Coronary artery (tissue), 2 donors: ENCODE measurements around the gene RXYLT1.
A peak's percentile ranks its signal among the peaks of the same experiment; 100 is the strongest.

ENCODE experiments used
- DNase-seq: peaks from one replicate; pipeline ENCODE4 v3.0.0-alpha.2; 2017; ENCODE audit warnings: low spot score
- H3K27ac ChIP-seq, 2 donors: fragments of 200-600 bp; sonication (generic); one replicate each; pipeline ENCODE4 v1.5.1; 2016 to 2019
- H3K4me3 ChIP-seq: fragments of 200-600 bp; sonication (generic); 2 replicates; pipeline ENCODE4 v1.5.1; 2016; ENCODE audit warnings: mild to moderate bottlenecking, moderate library complexity
- TF ChIP-seq, protein P1 (sequence below): fragments of 200-600 bp; sonication (generic); IDR thresholded peaks from one replicate; pipeline ENCODE4 v1.5.1; 2019; ENCODE audit warnings: antibody characterized with exemption

Gene RXYLT1

DNA sequence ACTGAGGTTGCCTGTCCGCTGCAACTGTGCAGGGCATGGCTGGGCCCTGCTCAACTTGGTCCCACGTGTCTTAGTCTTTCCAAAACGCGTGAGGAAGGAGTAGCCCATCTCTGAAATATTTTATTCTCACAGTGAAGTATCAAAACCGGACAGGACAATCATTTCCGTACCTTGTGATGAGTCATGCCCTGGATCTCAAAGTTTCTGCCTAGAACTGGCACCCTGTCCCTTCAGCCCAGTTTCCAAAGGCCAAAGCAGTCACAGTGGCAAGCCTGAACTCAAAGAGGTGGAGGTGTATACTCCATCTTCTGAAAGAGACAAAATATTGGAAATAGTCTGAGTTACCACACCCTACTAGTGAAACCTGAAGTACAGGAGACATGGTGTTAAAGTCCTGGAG, 36.3 kb downstream of the RXYLT1 start:
- no peak for DNase-seq
- Histone ChIP-seq H3K4me3 (no peak overlapping the region), H3K27ac (no peak overlapping the region)
- TF ChIP-seq, protein P1, sequence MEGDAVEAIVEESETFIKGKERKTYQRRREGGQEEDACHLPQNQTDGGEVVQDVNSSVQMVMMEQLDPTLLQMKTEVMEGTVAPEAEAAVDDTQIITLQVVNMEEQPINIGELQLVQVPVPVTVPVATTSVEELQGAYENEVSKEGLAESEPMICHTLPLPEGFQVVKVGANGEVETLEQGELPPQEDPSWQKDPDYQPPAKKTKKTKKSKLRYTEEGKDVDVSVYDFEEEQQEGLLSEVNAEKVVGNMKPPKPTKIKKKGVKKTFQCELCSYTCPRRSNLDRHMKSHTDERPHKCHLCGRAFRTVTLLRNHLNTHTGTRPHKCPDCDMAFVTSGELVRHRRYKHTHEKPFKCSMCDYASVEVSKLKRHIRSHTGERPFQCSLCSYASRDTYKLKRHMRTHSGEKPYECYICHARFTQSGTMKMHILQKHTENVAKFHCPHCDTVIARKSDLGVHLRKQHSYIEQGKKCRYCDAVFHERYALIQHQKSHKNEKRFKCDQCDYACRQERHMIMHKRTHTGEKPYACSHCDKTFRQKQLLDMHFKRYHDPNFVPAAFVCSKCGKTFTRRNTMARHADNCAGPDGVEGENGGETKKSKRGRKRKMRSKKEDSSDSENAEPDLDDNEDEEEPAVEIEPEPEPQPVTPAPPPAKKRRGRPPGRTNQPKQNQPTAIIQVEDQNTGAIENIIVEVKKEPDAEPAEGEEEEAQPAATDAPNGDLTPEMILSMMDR = no peak

GRCh38 chr12:63820427-63820826, 40.7 kb downstream of the RXYLT1 start:
- TF ChIP-seq, protein P1 = no peak
- no peak overlapping the region for H3K27ac ChIP-seq
- DNase-seq = no peak
- no peak overlapping the region for H3K4me3 ChIP-seq

DNA sequence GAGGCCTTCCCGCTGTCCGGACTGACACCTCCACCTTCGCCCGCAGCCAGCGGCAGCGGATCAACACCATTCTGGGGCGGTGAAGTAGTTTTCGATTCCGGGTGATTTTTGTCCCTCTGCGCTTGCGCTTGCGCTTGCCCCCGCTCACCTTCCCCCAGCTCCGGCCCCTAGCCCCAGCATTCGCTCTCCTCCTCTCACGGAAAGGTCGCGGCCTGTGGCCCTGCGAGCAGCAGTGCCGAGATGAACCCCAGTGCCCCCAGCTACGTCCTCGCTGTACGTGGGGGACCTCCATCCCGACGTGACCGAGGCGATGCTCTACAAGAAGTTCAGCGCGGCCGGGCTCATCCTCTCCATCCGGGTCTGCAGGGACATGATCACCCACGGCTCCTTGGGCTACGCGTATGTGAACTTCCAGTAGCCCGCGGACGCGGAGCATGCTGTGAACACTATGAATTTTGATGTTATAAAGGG, 42.1 kb downstream of the RXYLT1 start:
- Histone ChIP-seq H3K27ac (no peak overlapping the region), H3K4me3 (peak overlapping the region; percentile 74)
- DNase-seq = no peak
- TF ChIP-seq, protein P1 = no peak

DNA sequence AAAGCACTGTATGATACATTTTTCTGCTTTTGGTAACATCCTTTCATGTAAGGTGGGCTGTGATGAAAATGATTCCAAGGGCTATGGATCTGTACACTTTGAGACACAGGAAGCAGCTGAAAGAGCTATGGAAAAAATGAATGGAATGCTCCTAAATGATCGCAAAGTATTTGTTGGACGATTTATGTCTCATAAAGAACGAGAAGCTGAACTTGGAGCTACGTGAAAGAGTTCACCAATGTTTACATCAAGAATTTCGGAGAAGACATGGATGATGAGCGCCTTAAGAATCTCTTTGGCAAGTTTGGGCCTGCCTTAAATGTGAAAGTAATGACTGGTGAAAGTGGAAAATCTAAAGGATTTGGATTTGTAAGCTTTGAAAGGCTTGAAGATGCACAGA, 42.6 kb downstream of the RXYLT1 start:
- TF ChIP-seq, protein P1 = no peak
- Histone ChIP-seq H3K4me3 (peak overlapping the region; percentile 74), H3K27ac (no peak overlapping the region)
- no peak for DNase-seq

DNA sequence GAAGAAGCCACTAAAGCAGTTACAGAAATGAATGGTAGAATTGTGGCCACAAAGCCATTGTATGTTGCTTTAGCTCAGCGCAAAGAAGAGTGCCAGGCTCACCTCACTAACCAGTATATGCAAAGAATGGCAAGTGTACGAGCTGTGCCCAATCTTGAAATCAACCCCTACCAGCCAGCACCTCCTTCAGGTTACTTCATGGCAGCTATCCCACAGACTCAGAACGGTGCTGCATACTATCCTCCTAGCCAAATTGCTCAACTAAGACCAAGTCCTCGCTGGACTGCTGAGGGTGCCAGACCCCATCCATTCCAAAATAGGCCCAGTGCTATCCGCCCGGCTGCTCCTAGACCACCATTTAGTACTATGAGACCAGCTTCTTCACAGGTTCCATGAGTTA, 43.3 kb downstream of the RXYLT1 start:
- DNase-seq = no peak
- Histone ChIP-seq H3K27ac (no peak overlapping the region), H3K4me3 (no peak overlapping the region)
- TF ChIP-seq, protein P1 = no peak

DNA sequence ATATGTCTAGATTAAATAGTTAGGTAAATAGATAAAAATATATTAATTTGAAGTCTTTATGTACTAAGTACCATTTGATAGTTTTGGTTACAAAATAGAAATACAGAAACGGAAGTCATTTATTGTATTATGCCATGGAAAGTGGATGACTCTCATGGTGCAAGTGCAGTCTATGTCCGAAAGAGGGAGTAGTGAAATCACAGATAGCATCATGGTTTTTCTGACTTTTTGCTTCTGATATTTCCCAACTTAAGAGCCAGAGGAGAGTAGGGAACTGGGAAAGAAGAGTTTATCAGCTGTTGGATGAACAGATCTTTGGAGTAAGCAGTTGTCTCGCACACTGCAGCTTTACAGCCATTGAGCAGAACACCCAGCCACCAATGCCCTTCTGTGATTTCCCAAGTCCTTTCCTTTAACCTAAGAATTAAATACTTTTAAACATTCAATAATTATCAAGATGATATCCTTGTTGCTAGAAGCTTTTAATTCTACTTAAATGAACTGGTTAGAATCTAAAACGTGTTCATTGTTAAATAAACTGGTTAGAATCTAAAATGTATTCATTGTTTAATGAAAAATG, 46.4 kb downstream of the RXYLT1 start:
- TF ChIP-seq, protein P1 = peak; percentile 61
- Histone ChIP-seq H3K4me3 (no peak overlapping the region), H3K27ac (no peak overlapping the region)
- no peak for DNase-seq

DNA sequence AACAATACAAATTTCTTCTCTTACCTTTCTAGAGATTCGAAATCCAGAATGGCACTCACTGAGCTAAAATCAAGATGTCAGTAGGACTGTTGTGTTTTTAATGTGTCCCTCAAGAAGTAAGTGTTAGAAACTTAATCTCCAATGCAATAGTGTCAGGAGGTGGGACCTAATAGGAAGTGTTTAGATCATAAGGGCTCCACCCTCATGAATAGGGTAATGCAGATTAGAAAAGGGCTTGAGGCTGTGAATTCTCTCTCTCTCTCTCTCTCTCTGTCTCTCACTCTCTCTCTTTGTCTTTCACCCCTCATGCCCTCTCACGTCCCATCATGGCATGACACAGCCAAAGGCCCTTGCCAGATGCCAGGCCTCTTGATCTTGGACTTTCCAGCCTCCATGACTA, 49.2 kb downstream of the RXYLT1 start:
- TF ChIP-seq, protein P1 = no peak
- DNase-seq = no peak
- H3K27ac ChIP-seq = no peak overlapping the region
- no peak overlapping the region for H3K4me3 ChIP-seq
